Activated CD8-positive, alpha-beta memory T cell treated with anti-CD3 and anti-CD28 coated beads for 36 hours (primary cell): Measurements from ENCODE around the gene MSI1. TPM values are rescaled to one million over a fixed set of nuclear protein-coding genes. Genes with fewer than 3 reads are reported as not detected.
"Not testable (repeated sequence)": the region's sequence is repeated elsewhere in the genome, so short reads cannot be mapped to it uniquely, and the experiment has no call there.

Source experiments
- CTCF ChIA-PET: fragments of 350-600 bp; sonication (Branson Sonifier 250); formaldehyde crosslinking; loops from one replicate; lab custom pipeline; 2021; ENCODE audit warnings: antibody characterized with exemption; lab: Charles Lee
- POLR2A ChIA-PET: fragments of 350-600 bp; sonication (Branson Sonifier 250); formaldehyde crosslinking; loops from one replicate; lab custom pipeline; 2021; ENCODE audit warnings: antibody characterized with exemption; lab: Charles Lee
- total RNA-seq, 2 experiments: library from RNA; stranded (reverse); gene quantifications; one replicate each; pipeline ENCODE4 v1.2.3, GENCODE V29; 2021

The MSI1 gene
- total RNA-seq, 2 experiments from 2014 or later: 0.17 to 0.21 TPM

DNA sequence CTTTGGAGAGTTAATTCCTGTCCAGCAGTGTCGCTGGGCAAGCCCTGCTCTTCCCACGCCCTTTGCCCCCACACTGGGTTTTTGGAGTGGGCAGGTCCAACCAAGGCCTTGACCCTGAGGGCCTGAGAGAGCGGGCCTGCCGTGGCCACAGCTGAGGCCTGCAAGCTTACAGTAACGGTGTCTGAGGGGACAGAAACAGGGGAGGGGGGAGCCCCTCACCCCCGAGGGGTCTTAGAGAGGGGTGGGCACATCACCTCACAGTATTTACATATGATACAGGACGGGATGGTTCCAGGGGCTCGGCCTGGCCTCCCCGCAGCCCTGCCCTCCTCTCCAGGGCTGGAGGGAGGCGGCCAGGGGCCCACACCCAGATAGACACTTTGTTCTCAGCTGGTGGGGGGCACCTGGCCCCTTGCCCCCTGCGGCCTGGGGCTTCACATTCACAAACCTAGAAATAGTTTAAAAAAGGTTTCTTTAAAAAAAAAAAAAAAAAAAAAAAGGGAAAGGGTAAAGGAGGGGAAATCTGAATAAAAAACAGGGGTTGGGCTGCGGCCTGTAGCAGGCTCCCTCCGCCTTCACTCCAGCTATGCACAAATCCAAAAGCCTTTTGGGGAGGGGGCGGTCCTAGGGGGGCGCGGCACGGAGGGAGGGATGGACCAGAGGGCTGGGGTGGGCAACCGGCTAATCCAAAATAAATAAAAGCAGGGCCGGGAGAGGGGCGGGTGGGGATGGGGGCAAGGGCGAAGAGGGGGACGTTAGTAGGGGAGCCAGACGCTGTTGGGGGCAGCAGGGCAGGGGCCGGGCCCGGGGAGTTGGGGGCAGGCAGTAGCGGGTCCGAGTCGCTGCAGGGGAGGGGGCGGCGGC, 26.6 kb downstream of the MSI1 start:
- CTCF ChIA-PET: no interaction called here

DNA sequence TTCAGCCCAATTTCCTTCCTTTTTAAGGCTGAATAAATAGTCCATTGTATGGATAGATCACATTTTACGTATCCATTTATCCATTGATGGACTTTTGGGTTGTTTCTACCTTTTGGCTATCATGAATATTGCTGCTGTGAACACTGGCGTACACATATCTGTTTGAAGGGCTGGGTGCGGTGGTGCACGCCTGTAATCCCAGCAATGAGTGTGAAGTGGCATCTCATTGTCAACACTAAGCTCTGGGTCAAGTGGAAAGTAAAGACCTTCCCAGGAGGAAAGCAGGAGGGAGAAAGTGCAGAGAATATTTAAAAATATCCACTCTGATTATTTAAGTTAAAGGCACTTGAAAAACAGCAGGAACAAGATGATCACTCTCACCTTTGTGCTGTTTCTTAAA, 29.7 kb downstream of the MSI1 start:
- POLR2A ChIA-PET: no interaction called here

More for the DNA sequence above, 26.6 kb downstream of the MSI1 start:
- POLR2A ChIA-PET: interaction anchor here (0.6 kb wide), 1 partner anchor 407 kb away, joined by 5 read pairs; no protein-coding TSS in a partner anchor

DNA sequence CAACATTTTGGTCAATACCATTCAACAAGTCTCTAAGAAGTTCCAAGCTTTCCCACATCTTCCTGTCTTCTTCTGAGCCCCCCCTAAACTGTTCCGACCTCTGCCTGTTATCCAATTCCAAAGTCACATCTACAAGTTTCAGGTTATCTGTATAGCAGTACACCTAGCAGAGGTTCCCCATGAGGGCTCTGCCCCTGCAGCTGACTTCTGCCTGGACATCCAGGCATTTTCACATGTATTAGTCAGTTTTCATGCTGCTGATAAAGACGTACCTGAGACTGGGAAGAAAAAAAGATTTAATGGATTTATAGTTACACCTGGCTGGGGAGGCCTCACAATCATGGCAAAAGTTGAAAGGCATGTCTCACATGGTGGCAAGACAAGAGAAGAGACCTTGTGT, 31.2 kb downstream of the MSI1 start:
- ChIA-PET POLR2A (no interaction called here), CTCF (no interaction called here)

More for the DNA sequence above, 29.7 kb downstream of the MSI1 start:
- CTCF ChIA-PET: no interaction called here

DNA sequence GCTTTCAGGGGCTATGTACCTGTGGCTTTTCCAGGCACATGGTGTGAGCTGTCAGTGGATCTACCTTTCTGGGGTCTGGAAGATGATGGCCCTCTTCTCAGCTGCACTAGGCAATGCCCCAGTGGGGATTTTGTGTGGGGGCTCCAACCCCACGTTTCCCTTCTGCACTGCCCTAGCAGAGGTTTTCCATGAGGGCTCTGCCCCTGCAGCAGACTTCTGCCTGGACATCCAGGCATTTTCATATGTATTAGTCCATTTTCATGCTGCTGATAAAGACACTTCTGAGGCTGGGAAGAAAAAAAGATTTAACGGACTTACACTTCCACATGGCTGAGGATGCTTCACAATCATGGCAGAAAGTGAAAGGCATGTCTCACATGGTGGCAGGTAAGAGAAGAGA, 32.6 kb downstream of the MSI1 start:
- CTCF ChIA-PET: interaction anchor here (1.4 to 1.9 kb wide), 2 partner anchors 8 to 10 kb away, joined by 3 to 5 read pairs; no protein-coding TSS in a partner anchor

DNA sequence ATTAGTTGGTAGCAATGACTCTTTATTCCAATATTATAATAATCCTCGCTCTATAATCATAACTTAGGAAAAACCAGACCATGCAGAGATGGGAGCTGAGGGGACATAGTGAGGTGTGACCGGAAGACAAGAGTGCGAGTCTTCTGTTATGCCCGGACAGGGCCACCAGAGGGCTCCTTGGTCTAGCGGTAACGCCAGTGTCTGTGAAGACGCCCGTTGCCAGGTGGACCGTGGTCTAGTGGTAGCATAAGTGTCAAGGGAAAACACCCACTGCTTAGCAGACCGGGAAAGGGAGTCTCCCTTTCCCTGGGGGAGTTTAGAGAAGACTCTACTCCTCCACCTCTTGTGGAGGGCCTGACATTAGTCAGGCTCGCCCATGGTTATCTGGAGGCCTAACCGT, 33.5 kb downstream of the MSI1 start:
- POLR2A ChIA-PET: not testable (repeated sequence)
- CTCF ChIA-PET: interaction anchor here (0.7 to 1.9 kb wide), 3 partner anchors 9 to 28 kb away, joined by 3 to 5 read pairs (median 3); no protein-coding TSS in a partner anchor

More for the DNA sequence above, 32.6 kb downstream of the MSI1 start:
- POLR2A ChIA-PET: not testable (repeated sequence)

DNA sequence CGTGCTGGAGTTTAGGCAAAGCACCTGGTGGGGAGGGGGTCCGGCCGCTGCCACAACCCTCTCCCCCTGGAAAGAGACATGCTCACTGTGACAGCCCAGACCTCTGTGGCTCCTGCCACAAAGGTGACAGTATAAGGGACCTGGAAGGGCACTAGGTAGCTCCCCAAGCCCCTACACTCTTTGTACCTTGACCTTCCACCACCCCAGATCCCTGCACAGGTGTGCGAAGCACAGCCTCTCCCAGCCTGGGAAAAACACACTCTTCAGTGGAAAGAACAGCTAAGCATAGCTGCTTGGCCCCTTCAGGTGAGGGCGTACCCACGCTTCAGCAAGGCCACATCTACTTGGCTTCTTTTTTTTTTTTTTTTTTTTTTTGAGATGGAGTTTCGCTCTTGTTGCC, 36.4 kb downstream of the MSI1 start:
- ChIA-PET POLR2A (no interaction called here), CTCF (interaction anchor here (0.8 to 1.1 kb wide), 2 partner anchors 16 to 17 kb away, joined by 3 read pairs; no protein-coding TSS in a partner anchor)

DNA sequence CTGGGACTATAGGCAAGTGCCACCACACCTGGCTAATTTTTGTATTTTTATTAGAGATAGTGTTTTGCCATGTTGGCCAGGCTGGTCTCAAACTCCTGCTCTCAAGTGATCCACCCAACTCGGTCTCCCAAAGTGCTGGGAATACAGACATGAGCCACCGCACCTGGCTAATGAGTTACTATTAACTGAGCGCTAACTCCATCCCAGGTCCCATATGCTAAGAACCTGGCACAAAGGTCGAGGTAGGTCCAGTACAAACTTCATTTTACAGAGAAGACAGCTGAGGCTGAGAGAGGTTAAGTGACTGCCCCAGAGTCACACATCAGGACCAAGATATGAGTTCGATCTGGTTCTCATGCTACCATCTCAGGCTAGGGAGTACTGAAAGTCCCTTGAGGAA, 36.9 kb downstream of the MSI1 start:
- ChIA-PET POLR2A (no interaction called here), CTCF (interaction anchor here (1.1 kb wide), 1 partner anchor 16 kb away, joined by 3 read pairs; no protein-coding TSS in a partner anchor)

DNA sequence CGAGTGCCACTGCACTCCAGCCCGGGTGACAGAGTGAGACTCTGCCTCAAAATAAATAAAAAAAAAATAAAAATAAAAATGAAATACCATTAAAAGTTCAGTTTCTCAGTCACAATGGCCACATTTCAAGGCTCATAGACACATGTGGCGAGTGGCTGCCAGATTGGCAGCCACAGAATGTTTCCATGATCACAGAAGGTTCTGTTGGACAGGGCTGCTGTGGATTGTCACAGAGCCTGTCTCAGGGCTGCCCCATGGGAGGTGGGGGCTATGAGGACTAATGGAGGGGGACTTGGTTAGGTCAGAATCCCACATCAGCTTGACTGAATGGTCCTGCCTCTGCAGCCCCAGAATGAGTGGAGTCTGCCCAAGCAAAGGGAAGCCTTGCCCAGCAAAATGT, 37.6 kb downstream of the MSI1 start:
- POLR2A ChIA-PET: no interaction called here

DNA sequence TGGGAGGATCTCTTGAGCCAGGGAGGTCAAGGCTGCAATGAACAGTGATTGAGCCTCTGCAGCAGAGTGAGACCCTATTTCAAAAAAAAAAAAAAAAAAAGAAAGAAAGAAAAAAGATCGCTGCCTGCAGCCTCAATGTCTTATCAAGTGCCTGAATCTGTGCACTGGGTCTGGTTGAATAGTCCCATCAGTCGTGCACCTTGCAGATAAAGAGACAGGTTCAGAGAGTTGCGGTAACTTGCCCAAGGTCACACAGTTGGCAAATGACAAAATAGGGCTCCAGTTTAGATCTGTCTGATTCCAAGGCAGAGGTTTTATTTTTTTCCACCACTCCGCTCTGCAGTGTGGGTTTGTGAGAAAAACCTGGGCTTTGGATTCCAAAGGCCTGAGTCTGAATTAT, 40.7 kb downstream of the MSI1 start:
- CTCF ChIA-PET: no interaction called here
- POLR2A ChIA-PET: no interaction called here

More for the DNA sequence above, 37.6 kb downstream of the MSI1 start:
- CTCF ChIA-PET: no interaction called here

DNA sequence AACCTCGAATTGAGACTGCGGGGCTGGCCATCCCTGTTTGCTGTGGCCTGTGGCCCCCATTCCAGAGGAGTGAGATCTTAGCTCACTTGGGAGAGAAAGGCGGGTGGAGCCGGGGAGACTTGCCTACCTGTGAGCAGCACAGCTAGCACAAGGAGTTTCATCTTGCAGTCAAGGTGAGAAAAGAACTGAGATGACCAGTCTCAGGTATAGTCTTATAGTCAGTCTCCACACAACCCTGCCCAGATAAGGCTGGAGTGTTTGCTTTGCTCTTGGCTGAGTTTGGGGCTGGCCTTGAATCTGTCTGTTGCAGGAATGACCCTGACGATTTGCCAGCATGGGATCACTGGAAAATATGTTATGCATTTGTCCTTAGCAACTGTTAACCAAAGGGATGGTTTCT, 41.4 kb downstream of the MSI1 start, which contains the start of gene PLA2G1B:
TSS of gene PLA2G1B (minus strand) at position 187 of the 400 bp plus-strand sequence. CDS start at position 161, 26 bp downstream.
- ChIA-PET POLR2A (interaction anchor here (0.7 kb wide), 1 partner anchor 10 kb away, joined by 3 read pairs; no protein-coding TSS in a partner anchor), CTCF (no interaction called here)

DNA sequence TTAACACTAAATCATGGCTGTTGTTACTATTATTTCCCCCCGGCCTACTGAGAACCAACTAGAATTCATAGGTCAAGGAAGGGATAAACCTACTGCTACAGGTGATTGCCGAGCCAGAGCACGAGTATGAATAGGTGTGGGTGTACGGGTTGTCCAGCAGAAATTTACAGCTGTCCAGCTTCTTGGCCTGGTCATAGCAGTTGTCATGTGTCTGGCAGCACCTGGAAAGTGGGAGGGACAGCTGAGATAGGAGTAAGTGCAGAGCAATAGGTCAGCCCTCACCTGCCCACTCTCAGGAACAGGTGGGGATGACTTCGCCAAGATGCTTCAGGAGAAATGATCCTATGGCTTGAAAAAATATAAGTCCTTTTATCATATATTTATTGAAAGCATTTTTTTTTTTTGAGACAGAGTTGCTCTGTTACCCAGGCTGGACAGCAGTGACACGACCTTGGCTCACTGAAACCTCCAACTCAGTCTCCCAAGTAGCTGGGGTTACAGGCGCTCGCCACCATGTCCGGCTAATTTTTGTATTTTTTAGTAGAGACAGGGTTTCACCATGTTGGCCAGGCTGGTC, 44.0 kb downstream of the MSI1 start:
- POLR2A ChIA-PET: interaction anchor here (1.3 kb wide), 1 partner anchor 34 kb away, joined by 3 read pairs; no protein-coding TSS in a partner anchor
- CTCF ChIA-PET: interaction anchor here (0.6 to 2.4 kb wide), 5 partner anchors 15 to 138 kb away, joined by 3 to 10 read pairs (median 3); partner anchors contain the start of gene SIRT4

DNA sequence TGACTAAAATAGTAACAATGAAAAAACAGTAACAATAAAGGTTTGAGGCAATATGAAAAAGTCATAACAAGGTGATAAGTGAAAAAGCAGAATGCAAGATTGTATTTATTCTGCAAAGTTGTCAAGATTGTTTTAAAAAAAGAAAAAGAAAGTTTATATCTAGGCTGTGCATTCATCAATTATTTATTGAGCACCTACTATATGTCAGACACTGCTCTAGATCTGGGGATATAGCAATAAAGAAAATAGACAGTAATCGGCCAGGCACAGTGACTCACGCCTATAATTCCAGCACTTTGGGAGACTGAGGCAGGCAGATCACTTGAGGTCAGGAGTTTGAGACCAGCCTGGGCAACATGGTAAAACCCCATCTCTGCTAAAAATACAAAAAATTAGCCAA, 45.2 kb downstream of the MSI1 start:
- ChIA-PET CTCF (no interaction called here), POLR2A (interaction anchor here (1.3 kb wide), 1 partner anchor 32 kb away, joined by 3 read pairs; no protein-coding TSS in a partner anchor)

DNA sequence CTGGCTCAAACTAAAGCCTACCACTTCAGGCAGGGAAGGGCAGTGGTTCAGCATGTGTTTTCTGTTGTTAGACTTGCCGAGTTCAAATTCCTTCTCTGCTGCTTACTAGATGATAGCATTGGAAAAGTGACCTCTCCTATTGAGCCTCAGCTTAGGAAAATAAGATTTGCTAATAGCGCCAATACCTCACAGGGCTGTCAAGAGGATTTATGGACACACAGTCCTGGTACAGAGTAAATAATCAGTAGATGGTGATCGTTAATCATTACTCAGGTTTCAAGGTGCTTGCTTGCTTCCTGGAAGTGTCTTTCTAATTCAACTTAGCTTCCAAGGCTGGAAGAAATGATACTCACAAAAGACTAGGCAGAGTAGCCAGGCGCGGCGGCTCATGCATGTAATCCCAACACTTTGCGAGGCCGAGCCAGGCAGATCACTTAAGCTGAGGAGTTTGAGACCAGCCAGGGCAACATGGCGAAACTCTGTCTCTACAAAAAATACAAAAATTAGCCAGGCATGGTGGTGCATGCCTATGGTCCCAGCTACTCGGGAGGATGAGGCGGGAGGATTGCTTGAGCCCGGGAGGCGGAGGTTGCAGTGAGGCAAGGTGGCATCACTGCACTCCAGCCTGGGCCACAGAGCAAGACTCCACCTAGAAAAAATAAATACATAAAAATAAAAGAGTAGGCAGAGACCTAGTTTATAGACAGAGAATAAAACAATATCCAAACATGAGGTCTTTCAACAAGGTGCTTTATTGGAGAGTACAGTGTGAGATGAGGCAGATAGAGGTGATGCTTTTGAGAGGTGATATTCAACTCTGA, 47.4 kb downstream of the MSI1 start:
- POLR2A ChIA-PET: no interaction called here

DNA sequence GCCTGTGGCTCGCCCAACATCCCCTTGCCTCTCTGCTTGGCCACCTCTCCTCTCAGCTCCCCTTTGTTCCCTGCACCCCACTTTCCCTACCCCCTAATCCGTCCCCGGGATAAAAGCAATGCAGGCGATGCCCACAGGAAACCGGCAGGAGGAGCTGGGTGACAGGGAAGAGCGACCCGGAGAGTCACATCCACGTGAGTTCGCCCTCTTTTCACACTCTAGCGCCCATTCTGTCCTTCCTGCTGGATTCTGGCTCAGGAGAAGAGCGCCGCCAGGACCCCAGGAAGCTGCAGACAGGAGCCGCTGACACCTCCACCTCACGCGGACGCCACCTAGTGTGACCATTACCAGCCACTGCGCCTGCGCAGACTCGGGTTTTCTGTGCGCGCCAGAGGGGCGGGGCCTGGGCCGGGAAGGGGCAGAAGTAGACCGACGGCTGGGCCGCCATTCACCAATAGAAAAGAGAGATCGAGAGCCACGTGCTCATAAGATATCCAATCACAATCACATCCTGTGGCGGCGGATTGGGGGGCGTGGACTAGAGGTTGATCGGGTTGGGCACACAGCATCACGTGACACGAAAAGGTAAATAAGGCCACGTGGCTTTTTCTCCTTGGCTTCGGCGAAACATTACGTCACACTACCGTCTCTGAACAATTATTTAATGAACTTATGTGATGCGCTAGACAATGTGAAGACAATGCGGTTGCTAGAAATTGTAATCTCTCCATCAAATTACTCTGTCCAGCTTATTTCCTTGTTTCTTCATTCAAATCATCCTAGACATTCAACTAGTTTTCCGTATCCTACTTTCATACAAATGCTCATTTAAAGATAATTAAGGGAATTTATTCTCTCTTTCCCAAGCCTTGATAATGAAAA, 51.5 kb downstream of the MSI1 start:
- ChIA-PET CTCF (interaction anchor here (1.0 to 3.8 kb wide), 9 partner anchors 9 to 113 kb away, joined by 3 to 16 read pairs (median 7); partner anchors contain the start of genes RNU4-1 and SIRT4), POLR2A (interaction anchor here (0.6 to 1.9 kb wide), 5 partner anchors 10 to 179 kb away, joined by 3 to 18 read pairs (median 3); partner anchors contain the start of genes RNU4-1, RNU4-2 and RPLP0)

More for the DNA sequence above, 47.4 kb downstream of the MSI1 start:
- CTCF ChIA-PET: interaction anchor here (0.6 kb wide), 1 partner anchor 32 kb away, joined by 3 read pairs; no protein-coding TSS in a partner anchor

DNA sequence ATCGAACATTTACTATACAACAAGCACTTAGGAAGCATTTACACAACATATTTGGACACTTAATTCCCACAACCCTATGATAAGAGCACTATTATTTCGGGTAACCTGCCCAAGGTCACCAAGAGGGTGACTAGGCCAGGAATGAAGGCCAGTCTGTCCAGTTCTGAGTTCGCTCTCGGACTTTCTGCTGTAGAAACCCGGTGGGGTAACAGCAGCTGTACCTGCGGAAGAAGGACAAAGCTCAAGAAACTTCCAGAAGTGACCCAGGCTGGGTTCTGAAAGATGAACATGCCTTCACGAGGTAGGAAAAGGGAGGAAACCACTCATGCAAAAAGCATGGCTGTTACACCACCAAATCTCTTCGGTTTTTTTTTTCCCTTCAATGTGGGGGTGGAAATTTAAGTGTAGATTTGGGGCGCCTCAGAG, 52.2 kb downstream of the MSI1 start:
- CTCF ChIA-PET: interaction anchor here (1.0 to 3.8 kb wide), 10 partner anchors 9 to 113 kb away, joined by 3 to 16 read pairs (median 5); partner anchors contain the start of genes RNU4-1 and SIRT4
- POLR2A ChIA-PET: interaction anchor here (0.6 to 1.9 kb wide), 4 partner anchors 25 to 180 kb away, joined by 3 to 18 read pairs (median 6); partner anchors contain the start of genes RNU4-1, RNU4-2 and RPLP0

DNA sequence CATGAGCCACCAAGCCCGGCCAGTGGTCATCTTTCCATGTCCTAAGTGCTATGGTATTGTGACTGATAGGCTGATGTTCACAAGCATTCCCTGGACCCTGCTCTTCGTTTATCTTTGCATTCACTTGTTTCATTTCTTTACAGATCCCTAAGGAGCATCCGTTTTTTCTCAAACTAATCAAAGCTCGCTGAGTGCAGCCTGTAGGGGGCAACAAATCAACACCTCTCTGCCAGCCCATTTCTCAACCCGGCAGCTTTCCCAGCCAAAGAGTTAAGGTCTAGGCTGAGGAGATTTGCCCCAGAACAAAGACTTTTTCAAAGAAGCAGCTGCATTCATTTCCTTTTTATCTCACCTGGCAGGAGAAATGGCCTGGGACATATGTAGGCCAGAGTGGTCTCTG, 54.7 kb downstream of the MSI1 start:
- POLR2A ChIA-PET: no interaction called here
- CTCF ChIA-PET: interaction anchor here (0.6 to 1.1 kb wide), 5 partner anchors 9 to 133 kb away, joined by 3 to 5 read pairs (median 3); partner anchors contain the start of gene RNU4-1
